Spleen (tissue), 11 donors: ENCODE measurements around the gene EPS8. TPM values are rescaled to one million over a fixed set of nuclear protein-coding genes. Genes with fewer than 3 reads are reported as not detected.

ENCODE experiments used
- DNase-seq: peaks from one replicate; pipeline ENCODE4 v3.0.0-alpha.2; 2020
- H3K27ac ChIP-seq, 8 donors: fragments of 200-600 bp; sonication (generic) in 7 of 8; 1 replicate in 4 of 8; 2 replicates in 4 of 8; pipeline versions ENCODE4 v1.5.0 to v1.8.0; 2016 to 2021; ENCODE audit warnings: inconsistent platforms in 4 of 8, mild to moderate bottlenecking in 4 of 8, moderate library complexity in 1 of 8
- H3K27me3 ChIP-seq, 7 donors: fragments of 200-600 bp; sonication (generic) in 6 of 7; replicated peaks in 1 of 7; 1 replicate in 4 of 7; 2 replicates in 3 of 7; pipeline versions ENCODE4 v1.5.0 to v1.8.0; 2016 to 2021; ENCODE audit warnings: inconsistent platforms in 3 of 7, mild to moderate bottlenecking in 1 of 7
- H3K36me3 ChIP-seq, 6 donors: fragments of 200-600 bp; sonication (generic) in 5 of 6; 1 replicate in 4 of 6; 2 replicates in 2 of 6; pipeline versions ENCODE4 v1.5.0 to v1.8.0; 2016 to 2021; ENCODE audit warnings: inconsistent platforms in 2 of 6
- H3K4me1 ChIP-seq, 6 donors: fragments of 200-600 bp; sonication (generic) in 5 of 6; 1 replicate in 3 of 6; 2 replicates in 3 of 6; pipeline versions ENCODE4 v1.5.0 to v1.8.0; 2016 to 2021; ENCODE audit warnings: inconsistent platforms in 3 of 6
- H3K4me3 ChIP-seq, 8 donors: fragments of 200-600 bp; sonication (generic) in 7 of 8; 1 replicate in 4 of 8; 2 replicates in 4 of 8; pipeline versions ENCODE4 v1.5.0 to v1.8.0; 2016 to 2021; ENCODE audit warnings: inconsistent platforms in 4 of 8, mild to moderate bottlenecking in 4 of 8, moderate library complexity in 2 of 8
- H3K9me3 ChIP-seq, 8 donors: fragments of 200-600 bp; sonication (generic) in 7 of 8; 1 replicate in 4 of 8; 2 replicates in 4 of 8; pipeline versions ENCODE4 v1.5.0 to v1.8.0; 2016 to 2021; ENCODE audit warnings: inconsistent platforms in 4 of 8
- CTCF ChIP-seq, 11 experiments: fragments of 200-600 bp in 7 of 11; fragments of 450-650 bp in 4 of 11; sonication (generic) in 4 of 11; IDR thresholded peaks in 8 of 11; conservative IDR thresholded peaks in 3 of 11; 1 replicate in 7 of 11; 2 replicates in 4 of 11; pipeline versions ENCODE4 v1.4.0 to v1.8.0; 2016 to 2021; ENCODE audit warnings: antibody characterized with exemption in 11 of 11, inconsistent platforms in 4 of 11, mild to moderate bottlenecking in 1 of 11
- POLR2A ChIP-seq, 3 donors: fragments of 450-650 bp; IDR thresholded peaks; one replicate each; pipeline ENCODE4 v1.5.1; 2017; ENCODE audit warnings: antibody characterized with exemption in 3 of 3, mild to moderate bottlenecking in 1 of 3
- POLR2AphosphoS5 ChIP-seq, 3 donors: sonication (generic); formaldehyde crosslinking; IDR thresholded peaks; one replicate each; pipeline ENCODE4 v1.5.1; 2017; ENCODE audit warnings: antibody characterized with exemption in 3 of 3
- WGBS, 5 donors: extraction: QIAGEN DNeasy Blood & Tissue Kit in 3 of 5; methylation state at CpG; one replicate each; pipeline versions ENCODE4 v1.1.5 to v1.1.7; 2013 to 2018; 5-methylcytosine and 5-hydroxymethylcytosine counted together
- intact Hi-C: fragments of 100-400 bp; cut with DNase I; formaldehyde crosslinking; loops from one replicate; pipeline ENCODE4 v1.15.0; 2023; ENCODE audit warnings: low total_unique reads
- polyA plus RNA-seq, 3 donors: library from polyadenylated mRNA; stranded (reverse); fragments of 200-250 nt; gene quantifications; one replicate each; pipeline ENCODE4 v1.2.1, GENCODE V29; 2013
- total RNA-seq, 7 donors: library from RNA; depleted of rRNA in 3 of 7; stranded (reverse); fragments of >200 nt in 3 of 7; fragmentation: NEBNext Ultra II Directional in 4 of 7; extraction: Animal tissue kit (Norgen Biotek cat#: 25700) in 4 of 7; gene quantifications; one replicate each; pipeline versions ENCODE4 v1.1.0 to v1.2.1, GENCODE V29; 2016 to 2021
- donor health status: healthy with polysubstance abuse.
- donor health status: DM: no; HTN: no; CAD: no; lungs with moderate emphysema.
- donor health status: DM: no; HTN: no; CAD: no.
- donor health status: Bipolar disorder and iron deficiency.
- donor health status: healthy.
- donor health status: DM: no; HTN: no; CAD: no.
- donor health status: DM: yes; HTN: yes; CAD: no.

The EPS8 gene
- total and polyA plus RNA-seq, 10 donors, result 4.6 to 90.5 (median 30.9) TPM

GRCh38 chr12:15770581-15770980 is 18.6 kb downstream of the EPS8 start:
- whole genome bisulfite sequencing, 5 donors, result 95 to 100% (median 96%) methylated on average over 1 of the region's 1 CpG
- Histone ChIP-seq H3K27ac (no peak overlapping the region), H3K4me1 (no peaks in the 10 kb centered on the region), H3K9me3 (no peaks in the 10 kb centered on the region), H3K4me3 (no peak overlapping the region), H3K36me3 (no peaks in the 10 kb centered on the region), H3K27me3 (no peaks in the 10 kb centered on the region)
- intact Hi-C loops, result no loop called here
- DNase-seq, result no peak
- TF ChIP-seq POLR2AphosphoS5 (IDR thresholded peaks at IDR 0.05) (no peak), POLR2A (IDR thresholded peaks at IDR 0.05) (no peak), CTCF (IDR thresholded peaks at IDR 0.05 in 8 of 11, conservative IDR thresholded peaks at IDR 0.05 in 3 of 11) (no peak)

GRCh38 chr12:15770021-15770420 is 19.2 kb downstream of the EPS8 start:
- Histone ChIP-seq H3K9me3 (no peaks in the 10 kb centered on the region), H3K4me1 (no peaks in the 10 kb centered on the region), H3K36me3 (no peaks in the 10 kb centered on the region), H3K27me3 (no peaks in the 10 kb centered on the region), H3K4me3 (no peak overlapping the region), H3K27ac (no peak overlapping the region)
- DNase-seq, result no peak
- TF ChIP-seq CTCF (IDR thresholded peaks at IDR 0.05 in 8 of 11, conservative IDR thresholded peaks at IDR 0.05 in 3 of 11) (no peak), POLR2A (IDR thresholded peaks at IDR 0.05) (no peak), POLR2AphosphoS5 (IDR thresholded peaks at IDR 0.05) (no peak)
- WGBS, 5 donors, result 76 to 94% (median 85%) methylated on average over 3 of the region's 3 CpGs
- intact Hi-C loops, result no loop called here

GRCh38 chr12:15769586-15769985 is 19.6 kb downstream of the EPS8 start:
- no peak for TF ChIP-seq POLR2A (IDR thresholded peaks at IDR 0.05)
- no peak for TF ChIP-seq POLR2AphosphoS5 (IDR thresholded peaks at IDR 0.05)
- no peak for TF ChIP-seq CTCF (IDR thresholded peaks at IDR 0.05 in 8 of 11, conservative IDR thresholded peaks at IDR 0.05 in 3 of 11)
- H3K9me3 ChIP-seq, result no peaks in the 10 kb centered on the region
- no peak overlapping the region for H3K27ac ChIP-seq
- intact Hi-C loops, result no loop called here
- DNase-seq, result no peak
- no peak overlapping the region for H3K4me3 ChIP-seq
- H3K27me3 ChIP-seq, result no peaks in the 10 kb centered on the region
- WGBS, 5 donors, result 84 to 91% (median 86%) methylated on average over 3 of the region's 3 CpGs
- no peaks in the 10 kb centered on the region for H3K36me3 ChIP-seq
- H3K4me1 ChIP-seq, result no peaks in the 10 kb centered on the region

- Histone ChIP-seq H3K9me3 (no peaks in the 10 kb centered on the region), H3K27ac (no peak overlapping the region), H3K4me3 (no peak overlapping the region), H3K36me3 (no peaks in the 10 kb centered on the region), H3K27me3 (no peaks in the 10 kb centered on the region), H3K4me1 (no peaks in the 10 kb centered on the region)
- TF ChIP-seq POLR2AphosphoS5 (IDR thresholded peaks at IDR 0.05), result no peak
- no peak for TF ChIP-seq CTCF (IDR thresholded peaks at IDR 0.05 in 8 of 11, conservative IDR thresholded peaks at IDR 0.05 in 3 of 11)
- no peak for TF ChIP-seq POLR2A (IDR thresholded peaks at IDR 0.05)
- DNase-seq, result no peak
- intact Hi-C loops, result no loop called here
- WGBS, 5 donors, result 77 to 85% (median 80%) methylated on average over 2 of the region's 2 CpGs
Measured at GRCh38 chr12:15767301-15767700, 21.9 kb downstream of the EPS8 start.
